Adrenal gland (tissue), 12 donors: Measurements from ENCODE around the gene CCDC183. TPM values are rescaled to one million over a fixed set of nuclear protein-coding genes. Genes with fewer than 3 reads are reported as not detected.

Source experiments
- DNase-seq, 7 donors: peaks; one replicate each; pipeline ENCODE4 v3.0.0-alpha.2; 2019 to 2020
- H3K27ac ChIP-seq, 5 donors: fragments of 200-600 bp; sonication (generic) in 4 of 5; 1 replicate in 3 of 5; 2 replicates in 2 of 5; pipeline versions ENCODE4 v1.5.1 to v1.8.0; 2016 to 2020; ENCODE audit warnings: mild to moderate bottlenecking in 1 of 5
- H3K27me3 ChIP-seq: fragments of 200-600 bp; 2 replicates; pipeline ENCODE4 v1.8.0; 2021
- H3K36me3 ChIP-seq, 2 donors: fragments of 200-600 bp; replicated peaks in 1 of 2; 1 replicate in 1 of 2; 2 replicates in 1 of 2; pipeline versions ENCODE4 v1.5.1 to v1.8.0; 2018 to 2022
- H3K4me1 ChIP-seq, 2 donors: fragments of 200-600 bp; replicated peaks in 1 of 2; 1 replicate in 1 of 2; 2 replicates in 1 of 2; pipeline versions ENCODE4 v1.5.1 to v1.8.0; 2018 to 2021
- H3K4me3 ChIP-seq, 4 donors: fragments of 200-600 bp; sonication (generic) in 3 of 4; one replicate each; pipeline ENCODE4 v1.5.1; 2016 to 2018
- H3K9me3 ChIP-seq, 3 donors: fragments of 200-600 bp; sonication (generic) in 1 of 3; replicated peaks in 1 of 3; 1 replicate in 2 of 3; 2 replicates in 1 of 3; pipeline versions ENCODE4 v1.5.1 to v1.8.0; 2016 to 2021
- POLR2A ChIP-seq, 2 donors: fragments of 450-650 bp; IDR thresholded peaks; one replicate each; pipeline ENCODE4 v1.6.1; 2017; ENCODE audit warnings: antibody characterized with exemption in 2 of 2, mild to moderate bottlenecking in 2 of 2, moderate library complexity in 1 of 2
- WGBS, 4 donors: extraction: QIAGEN DNeasy Blood & Tissue Kit in 2 of 4; methylation state at CpG; one replicate each; pipeline versions ENCODE4 v1.1.5 to v1.1.7; 2013 to 2017; 5-methylcytosine and 5-hydroxymethylcytosine counted together
- intact Hi-C, 2 donors: fragments of 100-400 bp; cut with DNase I; formaldehyde crosslinking; loops; one replicate each; pipeline versions ENCODE4 v1.14.1 to v1.15.0; 2022 to 2023
- polyA plus RNA-seq, 3 donors: library from polyadenylated mRNA; stranded (reverse); fragments of 200-250 nt in 2 of 3; fragments of 350-450 nt in 1 of 3; fragmentation: Illumina TruSeq in 1 of 3; extraction: RNeasy Lipid Tissue Mini Kit (QIAGEN cat#74804) in 1 of 3; gene quantifications; one replicate each; pipeline ENCODE4 v1.2.3, GENCODE V29; 2013 to 2014
- total RNA-seq, 9 donors: library from RNA; depleted of rRNA in 4 of 9; stranded (reverse); fragments of >200 nt in 4 of 9; fragments of 120-200 nt in 1 of 9; fragmentation: NEBNext Ultra II Directional in 1 of 9; extraction: Animal tissue kit (Norgen Biotek cat#: 25700) in 1 of 9; gene quantifications; one replicate each; pipeline versions ENCODE4 v1.1.0 to v1.2.4, GENCODE V29; 2013 to 2023
- TF ChIP-seq, protein P1 (sequence below), 6 experiments: fragments of 450-650 bp in 4 of 6; fragments of 200-600 bp in 2 of 6; sonication (generic) in 1 of 6; IDR thresholded peaks; 1 replicate in 5 of 6; 2 replicates in 1 of 6; pipeline versions ENCODE4 v1.5.1 to v1.8.0; 2016 to 2021; ENCODE audit warnings: antibody characterized with exemption in 6 of 6, mild to moderate bottlenecking in 2 of 6, moderate library complexity in 1 of 6
- donor health status: healthy with polysubstance abuse.
- donor health status: Bipolar disorder and iron deficiency.
- donor health status: DM: yes; HTN: yes; CAD: no.
- donor health status: DM: no; HTN: no; CAD: no.
- donor health status: DM: no; HTN: no; CAD: no.
- donor health status: DM: yes; HTN: yes; CAD: no.

CCDC183 gene
- total and polyA plus RNA-seq, 12 donors, result 0.46 to 17.5 (median 1.8) TPM; not detected in 1

GRCh38 chr9:136814725-136815421 lies 18.7 kb downstream of the CCDC183 start:
- WGBS, 4 donors, result 91 to 95% (median 94%) methylated on average over 13 of the region's 13 CpGs
- Histone ChIP-seq H3K4me3 (no peak overlapping the region), H3K36me3 (peaks cover 0 to 4% of the 10 kb centered on the region in 2 donors), H3K27ac (no peak overlapping the region), H3K27me3 (no peaks in the 10 kb centered on the region), H3K4me1 (no peaks in the 10 kb centered on the region), H3K9me3 (no peaks in the 10 kb centered on the region)
- DNase-seq, result no peak
- intact Hi-C loops, result no loop called here
- no peak for TF ChIP-seq POLR2A (IDR thresholded peaks at IDR 0.05)
- TF ChIP-seq, protein P1, sequence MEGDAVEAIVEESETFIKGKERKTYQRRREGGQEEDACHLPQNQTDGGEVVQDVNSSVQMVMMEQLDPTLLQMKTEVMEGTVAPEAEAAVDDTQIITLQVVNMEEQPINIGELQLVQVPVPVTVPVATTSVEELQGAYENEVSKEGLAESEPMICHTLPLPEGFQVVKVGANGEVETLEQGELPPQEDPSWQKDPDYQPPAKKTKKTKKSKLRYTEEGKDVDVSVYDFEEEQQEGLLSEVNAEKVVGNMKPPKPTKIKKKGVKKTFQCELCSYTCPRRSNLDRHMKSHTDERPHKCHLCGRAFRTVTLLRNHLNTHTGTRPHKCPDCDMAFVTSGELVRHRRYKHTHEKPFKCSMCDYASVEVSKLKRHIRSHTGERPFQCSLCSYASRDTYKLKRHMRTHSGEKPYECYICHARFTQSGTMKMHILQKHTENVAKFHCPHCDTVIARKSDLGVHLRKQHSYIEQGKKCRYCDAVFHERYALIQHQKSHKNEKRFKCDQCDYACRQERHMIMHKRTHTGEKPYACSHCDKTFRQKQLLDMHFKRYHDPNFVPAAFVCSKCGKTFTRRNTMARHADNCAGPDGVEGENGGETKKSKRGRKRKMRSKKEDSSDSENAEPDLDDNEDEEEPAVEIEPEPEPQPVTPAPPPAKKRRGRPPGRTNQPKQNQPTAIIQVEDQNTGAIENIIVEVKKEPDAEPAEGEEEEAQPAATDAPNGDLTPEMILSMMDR (IDR thresholded peaks at IDR 0.05), result no peak

DNA sequence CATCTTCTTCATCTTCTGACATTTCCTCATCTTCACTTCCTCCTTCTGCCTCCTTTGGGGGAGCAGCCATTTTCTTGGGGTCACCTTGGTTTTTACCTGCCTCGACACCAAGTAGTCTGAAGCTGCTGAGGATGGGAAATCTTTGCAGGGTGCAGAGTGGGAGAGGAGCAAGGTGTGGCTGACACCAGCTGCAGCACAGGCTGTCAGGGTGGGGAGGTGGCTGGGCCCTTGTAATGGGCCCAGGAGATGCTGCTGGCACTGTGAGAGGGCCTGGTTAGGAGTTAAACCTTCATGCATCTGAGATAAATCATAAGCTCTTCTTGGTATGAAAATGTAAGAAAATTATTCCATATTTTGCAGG lies 19.3 kb downstream of the CCDC183 start:
- Histone ChIP-seq H3K9me3 (no peaks in the 10 kb centered on the region), H3K4me1 (no peaks in the 10 kb centered on the region), H3K27me3 (no peaks in the 10 kb centered on the region), H3K4me3 (no peak overlapping the region), H3K27ac (no peak overlapping the region), H3K36me3 (peaks cover 0 to 4% of the 10 kb centered on the region in 2 donors)
- DNase-seq, result no peak
- TF ChIP-seq, protein P1 (IDR thresholded peaks at IDR 0.05), result no peak
- TF ChIP-seq POLR2A (IDR thresholded peaks at IDR 0.05), result no peak
- 0 to 30% (median 3%) methylated on average over 1 of the region's 1 CpG for WGBS, 4 donors
- intact Hi-C loops, result no loop called here

DNA sequence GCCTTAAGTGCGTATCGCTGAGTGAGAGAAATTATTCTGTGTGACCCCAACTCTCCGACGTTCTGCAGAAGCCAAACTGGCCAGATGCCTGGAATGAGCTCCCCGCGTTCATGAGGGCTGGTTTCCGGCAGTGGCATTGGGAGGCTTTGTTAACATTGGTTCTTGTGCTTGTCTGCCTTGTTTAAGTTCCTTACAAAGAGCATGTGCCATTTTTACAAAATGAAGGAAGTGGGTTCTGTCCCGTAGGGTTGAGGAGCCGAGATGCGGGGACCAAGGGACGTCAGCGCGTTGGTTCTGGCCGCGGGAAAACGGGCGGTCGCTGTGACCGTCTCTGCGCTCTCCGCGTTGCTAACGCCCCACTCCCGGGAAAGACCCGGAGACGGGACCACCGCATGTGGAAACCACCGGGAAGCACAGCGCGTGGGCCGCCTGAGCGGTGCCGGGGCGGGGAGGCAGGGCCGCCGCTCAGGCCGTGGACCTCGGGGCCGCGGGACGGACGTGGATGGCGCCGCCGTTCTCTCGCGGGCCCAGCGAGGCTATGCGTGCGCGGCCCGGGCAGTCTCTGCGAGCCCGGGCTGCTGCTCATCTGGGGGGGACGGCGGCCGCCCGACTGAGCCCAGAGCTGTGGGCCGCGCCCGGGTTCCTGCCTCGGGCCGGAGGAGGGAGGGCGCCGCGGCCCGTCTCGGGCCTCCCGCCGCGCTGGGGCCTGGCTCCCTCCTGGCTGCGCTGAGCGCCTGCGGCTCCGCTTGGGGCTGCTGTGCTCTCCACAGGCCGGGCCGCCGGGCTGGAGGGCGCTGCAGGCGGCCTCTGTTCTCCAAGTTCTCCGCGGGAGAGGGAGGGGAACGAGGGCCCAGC lies 25.1 kb downstream of the CCDC183 start:
- Histone ChIP-seq H3K27ac (no peak overlapping the region), H3K4me3 (peak overlapping the region in 1 of 4 donors; percentile 27), H3K27me3 (no peaks in the 10 kb centered on the region), H3K36me3 (peaks cover 0 to 24% of the 10 kb centered on the region in 2 donors), H3K4me1 (no peaks in the 10 kb centered on the region), H3K9me3 (no peaks in the 10 kb centered on the region)
- intact Hi-C loops, result no loop called here
- WGBS, 4 donors, result 50 to 68% (median 54%) methylated on average over 31 to 83 of the region's 83 CpGs
- TF ChIP-seq POLR2A (IDR thresholded peaks at IDR 0.05), result no peak
- TF ChIP-seq, protein P1 (IDR thresholded peaks at IDR 0.05), result no peak
- DNase-seq, result peak in 1 of 7 donors; percentile 6

GRCh38 chr9:136821826-136822544 lies 25.8 kb downstream of the CCDC183 start:
- intact Hi-C loops, result no loop called here
- DNase-seq, result peak in 2 of 7 donors; percentile 7 to 18
- H3K4me3 ChIP-seq, result peak overlapping the region in 1 of 4 donors; percentile 27
- TF ChIP-seq POLR2A (IDR thresholded peaks at IDR 0.05), result no peak
- TF ChIP-seq, protein P1 (IDR thresholded peaks at IDR 0.05), result no peak
- no peaks in the 10 kb centered on the region for H3K4me1 ChIP-seq
- no peaks in the 10 kb centered on the region for H3K27me3 ChIP-seq
- no peak overlapping the region for H3K27ac ChIP-seq
- WGBS, 4 donors, result 75 to 88% (median 81%) methylated on average over 33 to 42 of the region's 42 CpGs
- H3K9me3 ChIP-seq, result no peaks in the 10 kb centered on the region
- peaks cover 0 to 31% of the 10 kb centered on the region in 2 donors for H3K36me3 ChIP-seq
